Stimulated activated CD8-positive, alpha-beta memory T cell treated with anti-CD3 and anti-CD28 coated beads, Interleukin-4, amount 100 ng/mL, for 4 hours (primary cell): ENCODE measurements around the gene CIT.

Source experiments
- DNase-seq, 2 donors: peaks; one replicate each; pipeline ENCODE4 v3.0.0-alpha.2; 2020; ENCODE audit warnings: low read depth in 2 of 2, low spot score in 1 of 2

The CIT gene

GRCh38 chr12:119804011-119804641, 73.0 kb downstream of the CIT start:
- no peak for DNase-seq

DNA sequence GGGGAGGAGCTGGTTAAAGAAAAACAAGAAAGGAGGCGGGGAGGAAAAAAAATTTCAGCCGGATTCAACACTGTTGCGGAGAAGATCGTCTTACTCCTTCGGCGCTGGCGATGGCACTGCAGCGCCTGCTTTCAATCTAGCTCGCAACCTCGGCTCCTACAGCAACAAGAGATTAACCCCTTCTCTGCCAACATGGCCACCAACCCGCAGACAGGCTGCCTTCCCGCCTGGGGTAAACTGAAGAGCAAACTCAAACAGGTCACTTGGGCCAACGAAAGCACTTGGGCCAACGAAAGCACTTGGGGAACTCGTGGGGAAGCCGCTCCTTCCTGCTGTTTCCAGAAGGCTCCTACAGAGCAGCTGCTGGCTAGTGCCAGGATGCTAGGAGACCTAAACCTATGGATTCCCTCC, 73.7 kb downstream of the CIT start:
- no peak for DNase-seq

DNA sequence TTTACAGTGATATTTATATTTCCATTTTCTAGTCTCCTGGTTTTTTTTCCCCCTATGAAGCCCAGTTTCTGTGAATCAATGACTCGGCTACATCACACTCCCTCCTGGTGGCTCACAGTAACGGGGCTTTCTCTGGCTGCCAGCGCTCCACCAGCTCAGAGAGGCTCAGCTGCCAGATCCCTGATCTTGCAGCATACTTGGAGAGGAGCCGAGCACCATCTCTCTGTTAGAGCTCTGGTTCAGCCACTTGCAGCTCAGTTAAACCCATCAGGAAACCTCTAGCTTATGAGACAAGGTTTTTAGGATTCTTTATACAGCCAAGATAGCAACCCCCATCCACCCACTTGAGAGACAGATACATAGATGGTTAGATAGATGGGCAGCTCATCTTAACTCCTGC, 74.6 kb downstream of the CIT start:
- DNase-seq = no peak

GRCh38 chr12:119797090-119797489, 80.0 kb downstream of the CIT start:
- DNase-seq = no peak

- no peak for DNase-seq
These were observed 80.8 kb downstream of the CIT start for GRCh38 chr12:119796292-119796691.

- no peak for DNase-seq
These were observed 85.7 kb downstream of the CIT start for GRCh38 chr12:119791453-119791852.

DNA sequence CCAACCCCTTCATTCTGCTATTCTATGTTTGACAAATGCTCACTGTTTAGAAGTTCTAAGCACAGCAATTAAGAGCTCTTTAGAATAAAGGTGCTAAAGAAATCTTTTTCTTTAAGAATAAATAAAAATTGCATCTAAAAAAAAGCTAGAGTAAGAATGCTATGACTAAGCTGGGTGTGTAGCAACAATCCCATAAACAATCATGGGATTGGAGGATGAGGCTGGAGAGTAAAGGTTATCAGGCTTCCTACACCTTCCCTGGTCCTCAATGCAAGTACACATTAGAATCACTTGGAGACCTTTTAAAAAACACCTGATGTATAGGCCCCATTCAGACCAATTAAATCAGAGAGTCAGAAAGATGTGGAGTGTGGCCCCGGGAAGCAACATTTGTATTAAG, 88.3 kb downstream of the CIT start:
- no peak for DNase-seq

- no peak for DNase-seq
These were observed 90.6 kb downstream of the CIT start for GRCh38 chr12:119786539-119786938.

DNA sequence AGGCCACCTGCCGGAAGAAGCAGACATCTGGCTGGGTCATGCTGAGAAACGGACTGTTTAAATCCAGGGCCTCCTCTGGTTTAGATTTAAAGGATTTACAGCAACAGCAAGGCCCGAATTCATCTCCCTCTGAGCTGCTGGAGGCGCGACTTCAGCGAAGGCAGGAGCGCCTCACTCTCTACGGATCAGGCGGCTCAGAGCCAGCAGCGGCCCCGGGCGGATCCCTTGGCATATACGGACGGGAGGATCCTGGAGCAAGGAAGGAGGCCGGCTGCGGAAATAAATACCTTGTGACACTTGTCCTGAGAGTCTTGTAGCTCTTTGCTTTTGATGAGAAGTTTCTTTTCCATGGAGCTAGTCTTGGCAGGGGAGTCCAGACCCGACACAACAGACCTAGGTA, 92.4 kb downstream of the CIT start:
- DNase-seq = no peak

DNA sequence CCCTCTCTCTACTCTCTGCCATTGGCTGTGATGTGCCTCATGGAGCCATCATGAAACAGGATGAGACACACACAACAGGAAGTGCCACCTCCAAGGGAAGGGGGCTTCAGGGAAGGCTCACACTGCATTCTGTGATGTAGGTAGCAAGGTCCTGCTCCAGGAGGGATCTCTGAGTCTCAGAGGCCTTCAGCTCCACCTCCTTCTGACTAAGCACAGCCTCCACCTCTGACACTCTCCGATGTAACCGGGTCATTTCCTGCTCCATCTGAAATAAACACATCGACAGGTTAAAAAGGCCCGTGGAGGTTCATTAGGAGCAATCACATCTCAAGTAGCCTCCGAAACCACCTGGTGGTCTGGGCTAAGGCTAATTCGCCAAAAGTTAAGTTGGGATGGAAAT, 93.3 kb downstream of the CIT start:
- DNase-seq = no peak

GRCh38 chr12:119781804-119782203, 95.3 kb downstream of the CIT start:
- no peak for DNase-seq

GRCh38 chr12:119780786-119781434, 96.2 kb downstream of the CIT start:
- DNase-seq = no peak

GRCh38 chr12:119775246-119775895, 101.7 kb downstream of the CIT start:
- DNase-seq = no peak

GRCh38 chr12:119772431-119772830, 104.7 kb downstream of the CIT start:
- no peak for DNase-seq

DNA sequence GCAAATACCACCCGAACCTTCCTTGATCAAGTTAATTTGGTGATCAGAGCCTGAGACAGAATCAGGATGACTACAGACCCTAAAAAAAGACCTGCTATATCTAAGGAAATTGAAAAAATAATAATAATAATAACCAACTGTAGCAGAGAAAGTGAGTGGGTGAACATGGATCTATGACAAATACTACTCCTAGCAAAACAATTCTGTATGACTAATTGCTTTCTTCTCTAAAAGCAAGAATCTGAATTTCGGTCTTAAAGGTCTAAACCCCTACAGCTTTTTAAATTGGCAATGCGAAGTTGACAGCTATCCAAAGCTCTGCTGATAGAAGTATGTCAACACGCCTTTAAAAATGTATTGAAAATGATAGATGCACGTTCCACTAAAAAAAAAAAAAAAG, 107.0 kb downstream of the CIT start:
- DNase-seq = no peak

GRCh38 chr12:119762619-119763018, 114.5 kb downstream of the CIT start:
- no peak for DNase-seq

GRCh38 chr12:119758722-119759121, 118.4 kb downstream of the CIT start:
- no peak for DNase-seq

- DNase-seq = no peak
These were observed 118.9 kb downstream of the CIT start for GRCh38 chr12:119758234-119758633.

GRCh38 chr12:119751961-119752360, 125.2 kb downstream of the CIT start:
- DNase-seq = no peak

GRCh38 chr12:119749666-119750065, 127.5 kb downstream of the CIT start:
- DNase-seq = no peak

DNA sequence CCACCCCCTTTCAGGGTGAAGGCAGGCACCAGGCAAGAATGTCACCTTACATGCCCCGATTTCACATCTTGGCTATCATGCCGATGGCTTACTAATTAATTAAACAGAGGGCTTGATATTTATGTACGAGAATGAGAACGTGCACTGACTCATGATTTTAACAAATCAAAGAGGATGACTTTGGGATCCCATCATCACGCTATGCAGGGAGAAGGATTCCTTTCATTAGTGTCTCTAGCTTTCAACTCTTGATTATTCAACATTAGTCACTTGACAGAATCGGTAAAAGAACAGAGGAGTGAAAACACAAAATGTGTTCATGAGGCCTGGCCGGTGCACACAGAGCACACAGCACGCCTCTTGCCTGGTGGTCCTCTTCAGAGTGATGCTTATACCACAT, 128.6 kb downstream of the CIT start:
- DNase-seq = no peak

DNA sequence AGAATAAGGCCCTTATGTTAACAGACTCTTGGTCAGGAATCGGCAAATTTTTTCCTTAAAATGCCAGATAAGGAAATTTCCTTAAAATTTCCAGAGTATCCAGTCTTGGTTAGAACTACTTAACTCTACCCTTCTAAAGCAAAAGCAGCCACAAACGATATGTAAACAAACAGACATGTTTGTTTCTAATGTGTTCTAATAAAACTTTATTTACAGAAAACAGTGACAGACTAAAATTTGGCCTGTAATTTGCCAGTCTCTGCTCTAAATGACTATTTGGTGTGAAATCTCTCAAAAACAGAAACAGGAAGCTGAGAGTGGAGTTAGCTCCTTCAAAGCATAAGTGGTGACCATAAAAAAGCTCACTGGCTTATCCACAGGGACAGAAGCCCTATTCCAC, 131.0 kb downstream of the CIT start:
- DNase-seq = no peak
